ENCODE data around the gene NR6A1. TPM values are rescaled to one million over a fixed set of nuclear protein-coding genes. Genes with fewer than 3 reads are reported as not detected.

Gene NR6A1
- total and polyA plus RNA-seq, 2 experiments from 2014 or later, result 0.16 TPM; not detected in 1

DNA sequence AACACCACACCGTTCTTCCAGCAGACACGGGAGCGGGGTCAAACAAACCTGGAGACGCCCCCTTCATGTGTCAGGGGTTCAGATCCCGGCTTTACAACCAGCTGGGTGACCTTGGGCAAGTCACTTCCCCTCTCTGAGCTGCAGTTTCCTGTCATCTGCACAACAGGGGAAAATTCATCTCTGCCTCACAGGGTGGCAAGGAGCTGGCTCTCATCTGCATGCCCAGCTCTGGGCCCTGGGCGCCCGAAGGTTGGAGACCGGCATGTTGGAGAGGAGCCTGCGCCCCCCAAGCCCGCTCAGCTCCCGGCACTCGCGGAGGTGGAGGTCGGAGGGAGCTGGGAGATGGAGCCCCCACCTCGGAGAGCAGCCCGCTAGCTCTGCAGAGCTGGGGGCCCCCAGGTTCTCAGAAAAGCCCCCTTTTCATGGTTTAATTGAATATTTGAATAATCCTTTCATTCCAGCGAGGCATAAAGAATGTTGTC, 284.3 kb downstream of the NR6A1 start:
- TF ChIP-seq EZH2 (IDR thresholded peaks at IDR 0.05; ENCODE audit: insufficient read depth, poor library complexity, severe bottlenecking) (no peak), EZH2phosphoT487 (IDR thresholded peaks at IDR 0.05; ENCODE audit: insufficient read depth, low read depth) (no peak)
- H3F3A ChIP-seq (ENCODE audit: insufficient read depth), result no peaks in the 10 kb centered on the region
- H2AFZ ChIP-seq, result no peak overlapping the region
- in situ Hi-C loops (cut with MboI), result no loop called here
- no peaks in the 10 kb centered on the region for H3K9me2 ChIP-seq (ENCODE audit: insufficient read depth)
- 37 to 44% methylated on average over 16 to 17 of the region's 17 CpGs for WGBS, 2 experiments (ENCODE audit: low coverage in 1 of 2, low lambda C conversion rate in 2 of 2, missing lambda C conversion rate in 2 of 2)
- H3K27ac ChIP-seq, result no peak overlapping the region
- no peak overlapping the region for H3K9ac ChIP-seq
- no peaks in the 10 kb centered on the region for H3K9me3 ChIP-seq (ENCODE audit: low read depth)
- no peaks in the 10 kb centered on the region for H3K36me3 ChIP-seq (ENCODE audit: low read depth)
- no peak overlapping the region for H3K4me2 ChIP-seq (ENCODE audit: unreplicated experiment)
- H3K4me1 ChIP-seq (ENCODE audit: insufficient read depth), result no peaks in the 10 kb centered on the region
- H3K79me2 ChIP-seq (ENCODE audit: insufficient read depth), result no peaks in the 10 kb centered on the region
- H3K27me3 ChIP-seq (replicated peaks; ENCODE audit: insufficient read depth), result peaks cover 31% of the 10 kb centered on the region
- H3K4me3 ChIP-seq, result no peak overlapping the region
- no peaks in the 10 kb centered on the region for H4K20me1 ChIP-seq (ENCODE audit: insufficient read depth)
- DNase-seq, result no peak

DNA sequence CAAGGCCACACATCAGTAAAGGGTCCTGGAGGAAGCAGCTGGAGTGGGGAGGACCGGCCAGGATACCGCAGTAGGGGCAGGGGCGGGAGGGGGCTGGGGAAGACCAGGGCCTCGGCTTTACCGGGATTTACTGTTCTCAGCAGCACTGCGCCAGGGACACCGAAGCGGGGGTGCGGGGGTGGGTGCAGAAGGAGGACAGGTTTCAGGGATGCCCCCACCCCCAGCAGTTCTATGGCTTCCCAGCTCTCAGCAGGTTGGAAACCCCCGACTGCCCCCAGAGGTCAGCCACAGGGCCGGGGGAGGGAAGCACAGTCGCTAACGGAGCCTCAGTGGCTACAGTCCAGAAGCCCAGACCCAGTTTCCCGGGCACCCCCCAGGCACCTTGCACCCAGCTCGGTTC, 285.2 kb downstream of the NR6A1 start:
- no peaks in the 10 kb centered on the region for H3K79me2 ChIP-seq (ENCODE audit: insufficient read depth)
- TF ChIP-seq EZH2phosphoT487 (IDR thresholded peaks at IDR 0.05; ENCODE audit: insufficient read depth, low read depth) (no peak), EZH2 (IDR thresholded peaks at IDR 0.05; ENCODE audit: insufficient read depth, poor library complexity, severe bottlenecking) (no peak)
- H3F3A ChIP-seq (ENCODE audit: insufficient read depth), result no peaks in the 10 kb centered on the region
- no peaks in the 10 kb centered on the region for H3K4me1 ChIP-seq (ENCODE audit: insufficient read depth)
- H3K27me3 ChIP-seq (replicated peaks; ENCODE audit: insufficient read depth), result peaks cover 31% of the 10 kb centered on the region
- H3K27ac ChIP-seq, result no peak overlapping the region
- H3K4me3 ChIP-seq, result no peak overlapping the region
- no peak for DNase-seq
- H2AFZ ChIP-seq, result no peak overlapping the region
- WGBS, 2 experiments (ENCODE audit: low coverage in 1 of 2, low lambda C conversion rate in 2 of 2, missing lambda C conversion rate in 2 of 2), result 16 to 46% methylated on average over 6 to 14 of the region's 15 CpGs
- in situ Hi-C loops (cut with MboI), result no loop called here
- H3K9ac ChIP-seq, result no peak overlapping the region
- no peaks in the 10 kb centered on the region for H4K20me1 ChIP-seq (ENCODE audit: insufficient read depth)
- no peak overlapping the region for H3K4me2 ChIP-seq (ENCODE audit: unreplicated experiment)
- H3K9me2 ChIP-seq (ENCODE audit: insufficient read depth), result no peaks in the 10 kb centered on the region
- no peaks in the 10 kb centered on the region for H3K9me3 ChIP-seq (ENCODE audit: low read depth)
- no peaks in the 10 kb centered on the region for H3K36me3 ChIP-seq (ENCODE audit: low read depth)

DNA sequence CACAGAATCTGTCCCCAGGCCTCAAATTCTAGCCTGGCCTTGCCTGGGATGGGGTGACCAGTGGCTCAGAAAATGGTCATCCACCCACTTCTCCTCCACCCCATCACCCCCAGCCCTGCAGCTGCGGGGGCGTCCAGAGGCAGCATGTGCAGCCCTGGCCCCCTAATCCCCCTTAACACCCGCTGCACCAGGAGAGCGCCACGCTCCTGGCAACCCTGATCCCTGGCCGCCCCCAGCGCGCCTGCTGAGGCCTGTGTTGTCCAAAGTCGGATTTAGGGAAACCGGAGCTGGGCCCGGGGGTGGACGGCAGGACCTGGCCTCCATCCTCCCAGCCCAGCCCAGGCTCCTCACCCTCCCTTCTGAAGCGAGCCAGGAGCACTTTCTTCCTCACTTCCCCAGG, 285.9 kb downstream of the NR6A1 start:
- H3F3A ChIP-seq (ENCODE audit: insufficient read depth), result no peaks in the 10 kb centered on the region
- H3K9me3 ChIP-seq (ENCODE audit: low read depth), result no peaks in the 10 kb centered on the region
- H3K27me3 ChIP-seq (replicated peaks; ENCODE audit: insufficient read depth), result peaks cover 32% of the 10 kb centered on the region
- no peaks in the 10 kb centered on the region for H4K20me1 ChIP-seq (ENCODE audit: insufficient read depth)
- H3K9me2 ChIP-seq (ENCODE audit: insufficient read depth), result no peaks in the 10 kb centered on the region
- H3K4me2 ChIP-seq (ENCODE audit: unreplicated experiment), result no peak overlapping the region
- no peaks in the 10 kb centered on the region for H3K4me1 ChIP-seq (ENCODE audit: insufficient read depth)
- H3K9ac ChIP-seq, result no peak overlapping the region
- H3K36me3 ChIP-seq (ENCODE audit: low read depth), result no peaks in the 10 kb centered on the region
- 65 to 73% methylated on average over 9 to 12 of the region's 13 CpGs for WGBS, 2 experiments (ENCODE audit: low coverage in 1 of 2, low lambda C conversion rate in 2 of 2, missing lambda C conversion rate in 2 of 2)
- H2AFZ ChIP-seq, result no peak overlapping the region
- no peak for TF ChIP-seq EZH2phosphoT487 (IDR thresholded peaks at IDR 0.05; ENCODE audit: insufficient read depth, low read depth)
- DNase-seq, result no peak
- no peak overlapping the region for H3K4me3 ChIP-seq
- in situ Hi-C loops (cut with MboI), result no loop called here
- H3K27ac ChIP-seq, result no peak overlapping the region
- H3K79me2 ChIP-seq (ENCODE audit: insufficient read depth), result no peaks in the 10 kb centered on the region

DNA sequence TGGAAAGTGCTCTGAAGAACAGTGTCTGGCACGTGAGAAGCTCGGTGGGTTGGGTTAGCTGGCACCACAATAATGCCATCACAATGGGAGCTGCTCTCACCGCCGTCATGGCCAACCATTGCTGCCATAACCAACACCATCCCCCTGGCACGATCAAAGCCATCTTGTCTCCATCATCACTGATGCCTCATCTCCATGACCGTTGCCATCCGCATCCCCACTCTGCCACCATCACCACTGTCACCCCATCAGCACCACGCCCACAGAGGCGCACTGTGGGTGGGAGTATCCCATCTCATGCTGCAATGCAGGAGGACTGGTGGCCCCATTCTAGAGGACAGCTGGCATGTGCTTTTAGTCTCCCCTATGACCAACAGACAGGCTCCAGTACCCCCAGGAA, 287.6 kb downstream of the NR6A1 start:
- Histone ChIP-seq H3K27ac (no peak overlapping the region), H3K9me3 (ENCODE audit: low read depth) (no peaks in the 10 kb centered on the region), H3K4me1 (ENCODE audit: insufficient read depth) (no peaks in the 10 kb centered on the region), H3K79me2 (ENCODE audit: insufficient read depth) (no peaks in the 10 kb centered on the region), H3K27me3 (replicated peaks; ENCODE audit: insufficient read depth) (peaks cover 31% of the 10 kb centered on the region), H3K4me3 (no peak overlapping the region), H3K9ac (no peak overlapping the region), H3K36me3 (ENCODE audit: low read depth) (no peaks in the 10 kb centered on the region), H3F3A (ENCODE audit: insufficient read depth) (no peaks in the 10 kb centered on the region), H4K20me1 (ENCODE audit: insufficient read depth) (no peaks in the 10 kb centered on the region), H2AFZ (no peak overlapping the region), H3K4me2 (ENCODE audit: unreplicated experiment) (no peak overlapping the region), H3K9me2 (ENCODE audit: insufficient read depth) (no peaks in the 10 kb centered on the region)
- no peak for DNase-seq
- in situ Hi-C loops (cut with MboI), result no loop called here
- 80 to 85% methylated on average over 9 of the region's 9 CpGs for WGBS, 2 experiments (ENCODE audit: low coverage in 1 of 2, low lambda C conversion rate in 2 of 2, missing lambda C conversion rate in 2 of 2)
- TF ChIP-seq EZH2phosphoT487 (IDR thresholded peaks at IDR 0.05; ENCODE audit: insufficient read depth, low read depth) (no peak), EZH2 (IDR thresholded peaks at IDR 0.05; ENCODE audit: insufficient read depth, poor library complexity, severe bottlenecking) (no peak)
